SK-N-SH (cell line): ENCODE data around the gene GSG1L. TPM values are rescaled to one million over a fixed set of nuclear protein-coding genes. Genes with fewer than 3 reads are reported as not detected.

Experiments used
- CTCF ChIA-PET: fragments of 300-600, 350-600 bp; formaldehyde crosslinking; extraction: SDS; loops from one replicate; lab custom pipeline; 2021; lab: Yijun Ruan, JAX
- POLR2A ChIA-PET: fragments of 350-600 bp; sonication (Branson Sonifier 250); formaldehyde crosslinking; extraction: SDS; loops from one replicate; lab custom pipeline; 2020; ENCODE audit warnings: antibody characterized with exemption, inconsistent platforms; lab: Yijun Ruan, JAX
- DNase-seq: peaks from one replicate; pipeline ENCODE4 v3.0.0; 2012
- H2AFZ ChIP-seq: fragments of 200-600 bp; sonication (generic); 2 replicates; pipeline ENCODE4 v1.8.1; 2016; ENCODE audit warnings: antibody characterized with exemption, mild to moderate bottlenecking, low read depth
- H3F3A ChIP-seq: fragments of 200-600 bp; sonication (generic); replicated peaks from 2 replicates; pipeline ENCODE3; 2016; ENCODE audit warnings: antibody characterized with exemption, mild to moderate bottlenecking; ENCODE audit not compliant: insufficient read depth
- H3K27ac ChIP-seq, 2 experiments: fragments of 200-500 bp in 1 of 2; fragments of 200-600 bp in 1 of 2; sonication (Bioruptor generic) in 1 of 2; sonication (generic), shearing (Covaris generic) in 1 of 2; 2 replicates each; pipeline versions ENCODE4 v1.5.1 to v1.6.1; 2014 to 2016; ENCODE audit warnings: low read depth in 2 of 2, inconsistent platforms in 1 of 2, low read length in 1 of 2, mild to moderate bottlenecking in 1 of 2, mixed read lengths in 1 of 2
- H3K27me3 ChIP-seq: fragments of 200-600 bp; sonication (generic), shearing (Covaris generic); 2 replicates; pipeline ENCODE4 v1.6.1; 2016; ENCODE audit warnings: mixed run types; ENCODE audit not compliant: insufficient read depth
- H3K36me3 ChIP-seq, 2 experiments: fragments of 200-500 bp in 1 of 2; fragments of 200-600 bp in 1 of 2; sonication (Bioruptor generic) in 1 of 2; sonication (generic) in 1 of 2; replicated peaks in 1 of 2; 2 replicates each; pipeline versions ENCODE3 to v1.5.1; 2014 to 2016; ENCODE audit warnings: low read length in 1 of 2, mild to moderate bottlenecking in 1 of 2; ENCODE audit not compliant: insufficient read depth in 2 of 2, control insufficient read depth in 1 of 2
- H3K4me1 ChIP-seq, 2 experiments: fragments of 200-500 bp in 1 of 2; fragments of 200-600 bp in 1 of 2; sonication (Bioruptor generic) in 1 of 2; sonication (generic), shearing (Covaris generic) in 1 of 2; 2 replicates each; pipeline versions ENCODE4 v1.5.1 to v1.6.1; 2014 to 2016; ENCODE audit warnings: low read depth in 1 of 2, low read length in 1 of 2, mixed run types in 1 of 2; ENCODE audit not compliant: insufficient read depth in 2 of 2, control insufficient read depth in 1 of 2
- H3K4me2 ChIP-seq: fragments of 200-600 bp; sonication (generic), shearing (Covaris generic); 2 replicates; pipeline ENCODE4 v1.6.1; 2017; ENCODE audit warnings: mixed run types
- H3K4me3 ChIP-seq, 2 experiments: fragments of 200-500 bp in 1 of 2; fragments of 200-600 bp in 1 of 2; sonication (Bioruptor generic) in 1 of 2; sonication (generic), shearing (Covaris generic) in 1 of 2; 2 replicates each; pipeline versions ENCODE4 v1.5.1 to v1.8.1; 2014 to 2016; ENCODE audit warnings: low read depth in 2 of 2, inconsistent platforms in 1 of 2, low read length in 1 of 2, mild to moderate bottlenecking in 1 of 2, mixed read lengths in 1 of 2, moderate library complexity in 1 of 2
- H3K79me2 ChIP-seq: fragments of 200-600 bp; sonication (generic); 2 replicates; pipeline ENCODE4 v1.8.1; 2017; ENCODE audit warnings: mild to moderate bottlenecking; ENCODE audit not compliant: insufficient read depth
- H3K9ac ChIP-seq: fragments of 200-600 bp; sonication (generic); 2 replicates; pipeline ENCODE4 v1.6.1; 2017; ENCODE audit warnings: mixed run types
- H3K9me2 ChIP-seq: fragments of 200-600 bp; sonication (generic); 2 replicates; pipeline ENCODE4 v1.6.1; 2017; ENCODE audit warnings: mixed run types
- H3K9me3 ChIP-seq: fragments of 200-600 bp; sonication (generic); 2 replicates; pipeline ENCODE4 v1.6.1; 2017; ENCODE audit warnings: mixed run types, mild to moderate bottlenecking, moderate library complexity
- H4K20me1 ChIP-seq: fragments of 200-600 bp; sonication (generic); 2 replicates; pipeline ENCODE4 v1.6.1; 2017; ENCODE audit warnings: mild to moderate bottlenecking, mixed run types; ENCODE audit not compliant: insufficient read depth
- CHD2 ChIP-seq: fragments of 150-350 bp; IDR thresholded peaks from 2 replicates; pipeline ENCODE4 v1.6.1; 2018; ENCODE audit warnings: low read length; ENCODE audit not compliant: partially characterized antibody
- CTCF ChIP-seq: fragments of 200-600 bp; sonication (generic); IDR thresholded peaks from 2 replicates; pipeline ENCODE4 v1.6.1; 2017; ENCODE audit warnings: antibody characterized with exemption, mild to moderate bottlenecking, moderate library complexity
- EP300 ChIP-seq, 2 experiments: IDR thresholded peaks; 2 replicates each; pipeline versions ENCODE4 v1.4.0 to v1.6.1; 2012; ENCODE audit warnings: borderline replicate concordance in 1 of 2, low read depth in 1 of 2, low read length in 1 of 2
- EZH2phosphoT487 ChIP-seq: fragments of 200-600 bp; sonication (generic); IDR thresholded peaks from 2 replicates; pipeline ENCODE4 v1.6.1; 2017; ENCODE audit warnings: low read depth, mixed run types, mild to moderate bottlenecking, antibody characterized with exemption, moderate library complexity, borderline replicate concordance
- FOSL2 ChIP-seq: IDR thresholded peaks from 2 replicates; pipeline ENCODE4 v1.4.0; 2012; ENCODE audit warnings: low read depth, mild to moderate bottlenecking, moderate library complexity, borderline replicate concordance
- GABPA ChIP-seq: IDR thresholded peaks from 2 replicates; pipeline ENCODE4 v1.4.0; 2012; ENCODE audit warnings: low read depth, mild to moderate bottlenecking
- GATA2 ChIP-seq: sonication (generic); formaldehyde crosslinking; IDR thresholded peaks from 2 replicates; pipeline ENCODE4 v1.5.0; 2020; ENCODE audit warnings: mild to moderate bottlenecking, missing genetic modification reagents
- JUND ChIP-seq: IDR thresholded peaks from 2 replicates; pipeline ENCODE4 v1.4.0; 2012
- MEF2A ChIP-seq: IDR thresholded peaks from 2 replicates; pipeline ENCODE4 v1.4.0; 2012; ENCODE audit warnings: low read depth, borderline replicate concordance
- NFIC ChIP-seq: IDR thresholded peaks from 2 replicates; pipeline ENCODE4 v1.4.0; 2012; ENCODE audit warnings: borderline replicate concordance
- NRF1 ChIP-seq: IDR thresholded peaks from 2 replicates; pipeline ENCODE4 v1.6.1; 2012; ENCODE audit warnings: low read depth, mild to moderate bottlenecking, low read length
- POLR2AphosphoS5 ChIP-seq: IDR thresholded peaks from 2 replicates; pipeline ENCODE4 v1.6.1; 2012; ENCODE audit warnings: low read depth, low read length
- RAD21 ChIP-seq: IDR thresholded peaks from 2 replicates; pipeline ENCODE4 v1.6.1; 2012; ENCODE audit warnings: mild to moderate bottlenecking, low read length
- RXRA ChIP-seq: IDR thresholded peaks from 2 replicates; pipeline ENCODE4 v1.4.0; 2012; ENCODE audit warnings: low read depth, mild to moderate bottlenecking, borderline replicate concordance
- SMC3 ChIP-seq: IDR thresholded peaks from 2 replicates; pipeline ENCODE4 v1.6.1; 2012; ENCODE audit warnings: low read depth, low read length, improper control_type of control experiment
- TCF12 ChIP-seq: IDR thresholded peaks from 2 replicates; pipeline ENCODE4 v1.4.0; 2012
- ZBTB33 ChIP-seq: IDR thresholded peaks from 2 replicates; pipeline ENCODE4 v1.4.0; 2012; ENCODE audit warnings: low read depth, borderline replicate concordance
- WGBS: methylation state at CpG from one replicate; pipeline ENCODE4 v1.1.6; 2017; ENCODE audit warnings: low lambda C conversion rate; 5-methylcytosine and 5-hydroxymethylcytosine counted together
- polyA plus RNA-seq, 3 experiments: library from polyadenylated mRNA; depleted of rRNA; stranded (reverse); fragments of >200 nt; gene quantifications; 2 replicates each; pipeline ENCODE4 v1.2.3, GENCODE V29; 2012
- TF ChIP-seq, protein P1 (sequence below): IDR thresholded peaks from 2 replicates; pipeline ENCODE4; 2012

Gene GSG1L
- polyA plus RNA-seq, 1 of the 3 experiments (the other 2 are of a cell fraction): not detected

DNA sequence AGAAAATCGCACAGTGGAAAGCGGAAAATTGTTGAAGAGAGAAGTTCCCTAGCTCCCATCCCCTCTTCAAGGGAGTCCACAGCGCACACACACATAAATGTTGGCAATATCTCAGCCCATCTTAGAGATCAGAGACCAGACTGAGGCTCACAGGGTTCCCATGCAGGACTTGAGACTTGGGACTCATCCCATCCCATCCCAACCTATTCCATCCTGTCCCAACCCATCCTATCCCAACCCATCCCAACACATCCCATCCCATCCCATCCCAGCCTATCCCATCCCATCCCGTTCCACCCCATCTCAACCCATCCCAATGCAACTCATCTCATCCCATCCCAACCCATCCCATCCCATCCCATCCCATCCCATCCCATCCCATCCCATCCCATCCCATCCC lies 29.6 kb downstream of the GSG1L start (continued):
- no peak for TF ChIP-seq ZBTB33
- no peak for TF ChIP-seq NRF1
- no peak for TF ChIP-seq CTCF
- TF ChIP-seq NFIC: no peak
- no peak for TF ChIP-seq RAD21
- TF ChIP-seq EZH2phosphoT487: no peak
- no peak for TF ChIP-seq SMC3

DNA sequence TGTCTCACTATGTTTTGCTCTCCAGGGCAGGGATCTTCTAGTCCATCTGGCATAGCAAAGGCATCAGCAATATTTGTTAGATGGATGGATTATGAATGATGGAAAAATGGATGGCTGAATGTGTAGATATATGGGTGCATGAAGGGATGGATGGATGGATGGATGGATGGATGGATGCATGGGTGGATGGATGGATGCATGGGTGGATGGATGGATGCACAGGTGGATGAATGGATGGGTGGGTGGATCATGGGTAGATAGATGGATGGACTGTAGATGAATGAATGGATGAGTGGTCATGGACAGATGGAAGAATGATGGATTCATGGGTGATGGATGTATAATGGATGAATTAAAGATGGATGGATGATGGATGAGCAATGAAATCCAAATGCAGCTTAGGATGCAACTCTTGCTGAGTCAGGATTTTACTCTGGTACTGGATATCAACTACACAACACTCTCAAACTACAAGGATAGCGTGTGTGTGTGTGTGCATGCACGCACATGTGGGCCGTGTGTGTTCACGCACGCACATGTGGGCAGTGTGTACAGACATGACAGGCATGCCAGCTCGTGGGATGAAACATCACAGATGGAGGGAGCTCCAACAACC lies 34.0 kb downstream of the GSG1L start:
- CTCF ChIA-PET: interaction anchor here (1.3 kb wide), 1 partner anchor 41 kb away, joined by 3 read pairs; no protein-coding TSS in a partner anchor

GRCh38 chr16:28027055-28027454 lies 36.5 kb downstream of the GSG1L start:
- H3K79me2 ChIP-seq: no peaks in the 10 kb centered on the region
- no peaks in the 10 kb centered on the region for H3K9me3 ChIP-seq
- H3K27ac ChIP-seq: no peak overlapping the region
- H3K4me3 ChIP-seq: no peak overlapping the region
- no peaks in the 10 kb centered on the region for H3K36me3 ChIP-seq
- H2AFZ ChIP-seq: no peak overlapping the region
- 33% methylated on average over 3 of the region's 3 CpGs for WGBS
- H3K9ac ChIP-seq: no peak overlapping the region
- DNase-seq: no peak
- no peaks in the 10 kb centered on the region; a peak in 1 of 4 replicates for H3K4me1 ChIP-seq
- H3K9me2 ChIP-seq: no peaks in the 10 kb centered on the region
- CTCF ChIA-PET: interaction anchor here (1.5 kb wide), 1 partner anchor 43 kb away, joined by 3 read pairs; no protein-coding TSS in a partner anchor
- POLR2A ChIA-PET: no interaction called here
- H3F3A ChIP-seq: no peaks in the 10 kb centered on the region
- H3K4me2 ChIP-seq: no peak overlapping the region
- H4K20me1 ChIP-seq: no peaks in the 10 kb centered on the region
- no peaks in the 10 kb centered on the region for H3K27me3 ChIP-seq
- TF ChIP-seq TCF12 (no peak), SMC3 (no peak), GABPA (no peak), FOSL2 (no peak), JUND (no peak), RXRA (no peak), ZBTB33 (no peak), EP300 (IDR thresholded peaks at IDR 0.05; ENCODE audit: borderline replicate concordance in 1 of 2, low read depth in 1 of 2, low read length in 1 of 2) (no peak), CHD2 (no peak), MEF2A (no peak)
- TF ChIP-seq, protein P1, sequence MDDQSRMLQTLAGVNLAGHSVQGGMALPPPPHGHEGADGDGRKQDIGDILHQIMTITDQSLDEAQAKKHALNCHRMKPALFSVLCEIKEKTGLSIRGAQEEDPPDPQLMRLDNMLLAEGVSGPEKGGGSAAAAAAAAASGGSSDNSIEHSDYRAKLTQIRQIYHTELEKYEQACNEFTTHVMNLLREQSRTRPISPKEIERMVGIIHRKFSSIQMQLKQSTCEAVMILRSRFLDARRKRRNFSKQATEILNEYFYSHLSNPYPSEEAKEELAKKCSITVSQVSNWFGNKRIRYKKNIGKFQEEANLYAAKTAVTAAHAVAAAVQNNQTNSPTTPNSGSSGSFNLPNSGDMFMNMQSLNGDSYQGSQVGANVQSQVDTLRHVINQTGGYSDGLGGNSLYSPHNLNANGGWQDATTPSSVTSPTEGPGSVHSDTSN: no peak

More for the DNA sequence above, 34.0 kb downstream of the GSG1L start:
- DNase-seq: no peak
- no peaks in the 10 kb centered on the region for H3F3A ChIP-seq
- H3K9me2 ChIP-seq: no peaks in the 10 kb centered on the region
- H3K36me3 ChIP-seq: no peaks in the 10 kb centered on the region
- H3K4me3 ChIP-seq: no peak overlapping the region
- no peaks in the 10 kb centered on the region; the same call in 1 of the 2 replicates for H3K27me3 ChIP-seq
- H3K79me2 ChIP-seq: no peaks in the 10 kb centered on the region
- no peaks in the 10 kb centered on the region for H4K20me1 ChIP-seq
- TF ChIP-seq NRF1: no peak
- TF ChIP-seq POLR2AphosphoS5: no peak
- TF ChIP-seq EP300 (IDR thresholded peaks at IDR 0.05; ENCODE audit: borderline replicate concordance in 1 of 2, low read depth in 1 of 2, low read length in 1 of 2): no peak
- no peak for TF ChIP-seq GATA2 (CRISPR knock-in tag)
- H3K4me2 ChIP-seq: no peak overlapping the region
- WGBS: 52% methylated on average over 6 of the region's 6 CpGs
- no peak overlapping the region for H3K9ac ChIP-seq
- H2AFZ ChIP-seq: no peak overlapping the region
- no peak overlapping the region for H3K27ac ChIP-seq
- H3K9me3 ChIP-seq: no peaks in the 10 kb centered on the region
- no peaks in the 10 kb centered on the region; a peak in 1 of 4 replicates for H3K4me1 ChIP-seq
- POLR2A ChIA-PET: no interaction called here
